GM15510 (cell line): ENCODE measurements around the gene STXBP6.

Experiments
- POLR2A ChIP-seq: IDR thresholded peaks from 3 replicates; pipeline ENCODE4 v1.6.1; 2011; ENCODE audit warnings: borderline replicate concordance; ENCODE audit not compliant: insufficient read length; ENCODE audit errors: extremely low read depth

STXBP6 gene

DNA sequence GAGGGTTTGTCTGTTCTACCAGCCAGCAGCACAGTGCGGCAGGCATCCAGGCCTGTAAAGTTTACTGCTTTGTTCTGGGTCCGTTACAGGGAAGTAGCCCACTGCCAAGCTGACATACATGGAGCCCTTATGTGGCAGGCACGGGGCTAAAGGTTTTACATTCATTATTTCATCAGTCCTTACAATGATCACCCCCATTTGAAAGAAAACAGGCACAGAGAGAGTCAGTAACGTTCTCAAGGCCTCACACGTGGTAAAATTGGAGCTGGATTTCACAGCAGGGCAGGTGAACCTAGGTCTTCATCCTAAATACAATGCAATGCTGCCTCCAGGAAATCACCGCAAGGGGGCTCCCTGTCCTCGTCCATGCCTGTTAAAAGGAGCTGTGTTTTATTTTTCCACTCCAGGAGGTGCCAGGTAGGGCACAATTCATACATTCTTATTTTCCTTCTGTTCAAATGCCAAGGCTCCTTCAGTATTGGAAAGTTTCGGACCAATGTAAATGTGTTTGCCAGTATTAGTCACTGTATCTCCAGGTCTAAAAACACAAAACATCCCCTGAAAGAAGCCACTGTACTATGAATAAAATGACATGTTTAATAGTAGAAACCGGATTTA is 243.8 kb downstream of the STXBP6 start:
- no peak for TF ChIP-seq POLR2A

DNA sequence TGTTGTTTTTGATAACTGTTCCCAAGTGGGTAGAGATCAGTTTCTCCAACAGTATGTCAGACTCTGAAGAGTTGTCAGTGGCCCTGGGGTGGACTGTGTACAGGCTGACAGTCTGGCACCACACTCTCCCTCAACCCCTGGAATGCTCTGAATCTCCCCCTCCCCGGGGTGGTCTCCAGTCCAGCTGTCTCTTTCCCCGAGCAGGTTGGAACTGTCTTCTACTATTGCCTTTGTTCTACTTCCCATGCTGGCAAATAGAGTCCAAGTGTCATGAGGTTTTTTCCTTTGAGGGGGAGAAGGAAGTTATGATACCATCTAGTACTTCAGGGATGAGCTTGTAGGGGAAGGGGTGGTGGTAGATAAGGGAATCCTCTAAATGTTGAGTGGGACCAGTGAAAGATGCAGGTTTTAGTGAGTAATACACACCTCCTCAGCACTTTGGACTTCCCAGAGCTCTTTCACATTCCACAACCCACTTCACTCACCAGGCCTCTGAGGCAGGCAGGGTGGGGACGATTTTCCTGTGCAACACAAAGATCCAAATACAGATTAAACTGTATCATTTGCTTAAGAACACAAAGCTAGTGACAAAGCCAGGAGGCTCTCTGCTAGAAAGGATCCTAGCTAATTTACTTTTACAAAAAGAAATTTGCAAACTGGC is 245.3 kb downstream of the STXBP6 start:
- no peak for TF ChIP-seq POLR2A

DNA sequence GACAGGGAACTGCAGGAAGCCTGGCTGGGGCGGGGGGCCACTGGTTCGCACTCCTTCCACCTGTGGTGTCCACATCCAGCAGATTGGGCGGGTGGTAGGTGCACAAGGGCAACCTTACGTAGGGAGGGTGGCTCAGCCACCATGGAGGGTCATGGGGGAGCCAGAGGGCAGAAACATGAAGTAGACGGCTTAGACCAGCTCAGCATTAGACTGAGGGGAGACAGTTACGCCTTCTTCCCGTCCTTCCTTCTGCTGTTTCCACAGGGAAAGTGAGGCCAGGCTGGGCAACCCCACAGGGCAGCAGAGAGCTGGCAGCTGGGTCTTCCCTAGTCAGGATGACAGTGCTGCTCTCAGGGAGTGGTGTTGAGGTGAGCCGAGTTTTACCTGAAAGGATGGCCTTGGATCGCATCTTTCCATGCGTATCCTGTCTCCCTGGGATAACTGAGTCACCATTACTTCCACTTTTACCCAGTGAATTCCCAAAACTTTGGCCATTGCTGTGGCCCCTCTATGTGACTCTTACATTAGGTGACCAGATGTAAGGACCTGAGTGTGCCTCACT is 245.9 kb downstream of the STXBP6 start:
- no peak for TF ChIP-seq POLR2A

DNA sequence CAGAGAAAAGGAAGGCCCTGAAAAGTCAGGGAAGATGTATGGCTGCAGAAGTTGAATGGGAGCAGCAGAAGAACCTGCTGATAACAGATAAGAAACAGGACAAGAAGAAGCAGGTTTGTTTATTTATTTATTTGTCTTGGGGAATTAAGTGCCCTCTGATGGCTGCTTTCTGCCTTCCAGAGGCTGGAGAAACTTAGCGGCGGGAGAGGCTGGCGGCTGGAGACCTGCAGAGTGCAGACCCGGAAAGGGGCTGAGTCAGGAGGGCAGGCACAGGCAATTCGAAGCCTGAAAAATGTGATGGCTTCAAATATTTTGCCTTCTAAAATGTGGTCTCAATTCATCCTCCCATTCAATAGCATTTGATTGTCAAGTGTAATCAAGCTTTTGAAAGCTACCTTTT is 247.7 kb downstream of the STXBP6 start:
- TF ChIP-seq POLR2A = no peak

DNA sequence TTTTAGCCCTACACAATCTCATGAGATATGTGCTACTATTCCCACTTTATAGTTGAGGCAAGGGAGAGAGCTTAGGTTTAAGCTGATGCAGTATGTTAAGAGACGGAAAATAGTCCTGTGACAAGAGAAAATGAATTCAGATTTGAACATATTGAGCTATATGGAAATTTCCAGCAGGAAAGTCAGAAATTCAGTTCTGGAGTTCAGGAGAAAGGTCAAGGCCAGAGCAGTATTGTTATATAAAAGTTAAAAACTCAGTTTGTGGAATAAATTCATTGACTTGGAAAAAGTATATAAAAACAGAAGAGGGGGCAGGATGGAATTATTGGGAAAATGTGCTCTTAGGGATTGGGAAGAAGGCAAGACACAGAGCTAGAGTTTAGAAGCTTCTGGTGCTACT is 248.9 kb downstream of the STXBP6 start:
- TF ChIP-seq POLR2A = no peak

DNA sequence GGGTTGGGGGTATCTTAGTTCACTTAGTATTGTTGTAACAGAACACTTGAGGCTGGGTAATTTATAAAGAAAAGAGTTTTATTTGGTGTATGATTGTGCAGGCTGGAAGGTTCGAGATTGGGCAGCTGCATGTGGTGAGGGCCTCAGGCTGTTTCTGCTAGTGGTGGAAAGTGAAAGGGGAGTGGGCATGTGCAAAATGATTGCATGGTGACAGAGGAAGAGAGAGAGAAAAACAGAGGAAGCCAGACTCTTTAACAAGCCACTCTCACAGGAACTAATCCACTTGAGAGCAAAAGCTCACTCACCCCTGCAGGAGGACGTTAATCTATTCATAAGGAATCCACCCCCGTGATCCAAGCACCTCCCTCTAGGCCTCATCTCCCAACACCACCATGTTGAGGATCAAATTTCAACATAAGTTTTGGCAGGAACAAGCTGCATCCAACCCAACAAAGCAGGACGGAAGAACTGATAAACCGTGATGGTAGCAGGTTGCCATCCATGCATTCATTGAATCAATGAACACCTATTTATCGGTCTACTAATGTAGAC is 251.0 kb downstream of the STXBP6 start:
- no peak for TF ChIP-seq POLR2A

DNA sequence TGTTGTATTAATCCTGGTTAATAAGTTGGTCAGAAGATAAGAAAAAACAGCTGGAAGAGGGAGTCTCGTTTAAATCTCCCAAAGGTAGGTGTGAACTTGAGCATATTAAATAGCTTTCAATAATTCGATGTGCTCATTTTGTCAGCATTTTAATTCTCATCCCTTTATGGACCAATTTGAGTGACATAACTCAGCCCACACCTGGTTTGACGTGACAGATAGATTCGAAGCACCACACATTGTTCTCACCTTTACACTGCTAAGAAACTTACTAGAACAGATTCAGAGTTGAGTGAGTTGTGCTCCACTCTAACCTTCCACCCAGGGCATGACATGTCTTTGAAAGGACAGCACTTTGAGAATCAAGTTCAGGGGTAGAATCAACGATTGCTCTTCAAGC is 254.5 kb downstream of the STXBP6 start:
- TF ChIP-seq POLR2A = no peak

DNA sequence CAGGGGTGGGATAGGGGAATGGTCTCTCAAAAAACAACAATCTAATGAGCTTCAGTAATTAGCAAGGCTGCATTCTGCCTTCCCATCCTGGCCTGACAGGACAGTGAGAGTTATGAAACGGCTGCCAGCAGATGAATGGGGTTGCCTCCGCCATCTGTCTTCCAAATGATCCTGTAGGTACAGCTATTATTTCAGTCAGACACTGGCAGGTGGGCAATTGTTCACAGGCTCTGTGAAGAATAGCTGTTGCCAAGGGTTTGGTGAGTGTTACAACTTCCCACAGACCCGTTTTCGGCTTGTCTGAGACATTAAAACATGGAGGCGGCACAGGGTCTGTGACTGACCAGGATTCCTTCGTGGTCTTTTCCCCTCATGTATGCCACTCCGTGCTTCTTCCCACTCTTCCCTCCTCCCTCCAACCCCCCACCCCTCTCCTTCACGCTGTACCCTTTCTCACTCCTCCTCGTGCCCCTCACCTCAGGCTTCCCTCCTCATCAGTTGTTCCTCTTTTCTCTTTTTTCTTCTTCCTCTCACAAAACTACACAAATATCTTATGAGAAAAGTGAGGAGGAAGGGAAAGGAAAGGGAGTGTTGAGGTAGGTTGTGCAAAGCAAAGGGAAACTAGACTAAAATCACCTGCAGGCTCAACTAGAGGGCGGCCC is 255.2 kb downstream of the STXBP6 start:
- TF ChIP-seq POLR2A = no peak

DNA sequence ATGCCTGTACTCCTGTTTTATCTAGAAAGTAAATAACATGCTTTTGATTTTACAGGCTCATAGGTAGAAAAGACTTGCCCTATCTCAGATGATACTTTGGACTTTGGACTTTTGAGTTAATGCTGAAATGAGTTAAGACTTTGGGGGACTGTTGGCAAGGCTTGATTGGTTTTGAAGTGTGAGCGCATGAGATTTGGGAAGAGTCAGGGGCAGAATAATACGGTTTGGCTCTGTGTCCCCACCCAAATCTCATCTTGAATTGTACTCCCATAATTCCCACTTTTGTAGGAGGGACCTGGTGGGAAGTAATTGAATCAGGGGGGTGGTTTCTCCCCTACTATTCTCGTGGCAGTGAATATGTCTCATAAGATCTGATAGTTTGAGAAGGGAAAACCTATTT is 259.8 kb downstream of the STXBP6 start:
- TF ChIP-seq POLR2A = no peak

DNA sequence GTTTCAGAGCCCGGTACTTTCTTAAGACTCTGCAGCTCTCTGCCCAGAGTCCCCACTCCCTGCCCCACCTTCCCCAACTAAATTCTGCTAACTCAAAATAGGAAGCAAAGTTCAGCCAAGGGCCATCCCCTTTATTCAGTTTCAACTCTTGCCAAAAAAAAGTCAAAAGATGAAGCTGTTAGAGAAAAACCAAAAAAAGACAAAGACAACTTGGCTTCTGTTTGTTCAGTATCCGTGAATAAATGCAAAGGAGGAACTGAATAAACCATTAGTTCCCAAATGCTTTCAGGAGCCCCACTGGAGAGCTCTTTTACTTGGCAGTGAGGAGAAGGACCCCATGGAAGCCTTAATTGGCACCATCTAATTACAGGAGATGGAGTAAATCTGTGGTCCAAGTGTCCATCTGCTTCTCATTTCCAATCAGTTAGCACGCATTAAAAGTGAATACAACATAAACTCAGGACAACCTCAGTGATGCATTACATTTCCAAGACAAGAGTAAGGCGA is 260.5 kb downstream of the STXBP6 start:
- TF ChIP-seq POLR2A = no peak

DNA sequence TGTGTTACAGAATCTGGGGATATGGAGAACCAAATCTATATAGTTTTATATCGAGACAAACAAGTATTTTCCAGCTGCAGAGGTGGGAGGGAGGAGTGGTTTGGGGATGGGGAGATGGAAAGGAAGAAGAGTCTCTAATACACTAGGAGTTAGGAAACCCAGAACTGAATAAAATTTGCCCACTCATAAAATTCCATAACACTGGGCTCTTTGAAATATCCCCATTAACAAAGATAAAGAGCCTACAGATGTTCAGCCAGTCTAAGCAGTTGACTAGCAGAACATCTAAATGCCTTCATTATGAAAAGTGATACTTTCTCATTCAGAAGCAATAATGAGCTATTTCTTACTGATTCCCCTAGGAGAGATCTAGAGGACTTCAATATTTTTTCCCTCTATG is 264.2 kb downstream of the STXBP6 start:
- TF ChIP-seq POLR2A = no peak

DNA sequence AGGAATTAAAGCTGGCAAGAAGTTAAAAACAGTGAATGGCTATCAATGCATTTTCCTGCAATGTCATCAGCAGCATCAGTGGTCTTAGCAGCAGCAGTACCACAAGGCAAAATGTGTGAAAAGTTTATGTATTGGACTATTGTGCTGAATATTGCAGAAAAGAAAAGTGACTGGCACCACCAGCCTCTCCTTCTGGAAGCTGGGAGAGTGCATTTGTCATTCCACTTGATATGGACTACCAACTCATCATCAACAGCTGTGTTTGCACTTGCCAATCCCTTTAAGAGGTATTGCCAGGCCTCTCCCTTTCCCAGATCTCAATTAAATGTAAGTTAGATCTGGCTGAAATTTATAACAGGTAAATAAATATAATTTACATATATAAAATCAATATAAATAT is 265.0 kb downstream of the STXBP6 start:
- no peak for TF ChIP-seq POLR2A

DNA sequence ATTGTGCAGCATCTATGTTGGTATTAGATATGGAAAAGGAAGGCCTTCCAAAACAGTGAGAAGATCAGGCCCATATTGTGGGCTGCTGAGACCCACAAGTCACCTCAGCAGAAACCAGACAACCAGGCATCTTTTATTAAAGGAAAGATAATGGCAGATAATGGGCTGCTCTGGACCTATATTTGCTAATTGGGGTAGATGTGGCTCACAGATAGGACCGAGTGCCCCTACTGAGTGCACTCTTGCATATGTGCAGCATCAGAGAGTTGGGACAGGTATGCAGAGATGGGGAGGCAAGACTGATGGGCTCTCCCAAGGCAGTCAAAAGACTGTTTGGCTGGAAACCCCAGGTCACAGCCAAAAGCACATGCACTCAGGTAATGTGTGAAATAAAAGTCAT is 266.2 kb downstream of the STXBP6 start:
- TF ChIP-seq POLR2A = no peak

DNA sequence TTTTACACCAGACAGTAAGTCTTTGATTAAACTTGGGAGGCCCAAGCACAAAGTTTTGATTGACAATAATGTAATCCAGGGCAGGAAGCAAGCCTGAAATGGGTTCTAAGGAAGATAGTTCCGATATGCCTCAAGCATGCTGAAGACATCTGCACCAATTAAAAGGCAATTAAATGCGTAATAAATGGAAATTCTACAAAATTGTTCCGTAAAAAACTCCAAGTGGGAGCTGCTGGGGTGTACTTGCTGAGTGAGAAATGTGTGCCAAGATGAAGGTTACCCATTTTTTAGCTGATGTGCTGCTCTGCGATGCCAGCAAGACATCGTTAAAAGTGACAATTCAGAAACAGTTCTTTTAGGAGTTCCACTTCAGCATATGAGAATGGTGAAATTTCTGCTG is 269.7 kb downstream of the STXBP6 start:
- no peak for TF ChIP-seq POLR2A

DNA sequence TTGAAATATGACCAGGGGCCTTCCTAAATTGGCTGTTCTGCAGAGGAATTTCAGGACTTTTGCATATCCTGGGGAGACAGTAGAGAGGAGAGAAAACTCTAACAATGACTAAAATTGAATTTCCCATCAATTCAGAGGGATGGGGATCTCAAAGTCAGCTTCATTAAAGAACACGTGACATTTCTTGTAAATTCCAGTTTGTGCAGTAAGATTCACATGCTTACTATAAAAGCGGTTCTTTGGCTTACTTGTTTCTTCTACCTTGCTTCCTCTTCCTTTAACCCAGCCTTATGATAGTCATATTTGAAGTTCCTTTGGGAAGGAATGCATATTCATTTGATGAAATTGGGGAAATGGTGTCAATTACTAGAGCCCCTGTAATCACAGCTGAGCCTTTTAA is 272.3 kb downstream of the STXBP6 start:
- TF ChIP-seq POLR2A = no peak
